DOHH2 (cell line): Measurements from ENCODE around the gene FYB1.

Source experiments
- H3F3A ChIP-seq: fragments of 200-600 bp; sonication (generic), shearing (Covaris generic); 2 replicates; pipeline ENCODE4 v1.6.0; 2016; ENCODE audit warnings: antibody characterized with exemption, mild to moderate bottlenecking; ENCODE audit not compliant: control insufficient read depth, insufficient read depth
- H3K27ac ChIP-seq: fragments of 200-600 bp; sonication (generic); 2 replicates; pipeline ENCODE4 v1.5.1; 2014; ENCODE audit warnings: low read depth, mild to moderate bottlenecking, low read length, moderate library complexity
- H3K27me3 ChIP-seq: fragments of 200-600 bp; sonication (generic); 2 replicates; pipeline ENCODE4 v1.6.1; 2014; ENCODE audit warnings: mild to moderate bottlenecking, low read length, mixed read lengths; ENCODE audit not compliant: control insufficient read depth
- H3K36me3 ChIP-seq: fragments of 200-600 bp; sonication (generic); 2 replicates; pipeline ENCODE4 v1.6.1; 2014; ENCODE audit warnings: mild to moderate bottlenecking, low read length, moderate library complexity, mixed read lengths; ENCODE audit not compliant: control insufficient read depth
- H3K4me1 ChIP-seq: fragments of 200-600 bp; sonication (generic); 2 replicates; pipeline ENCODE4 v1.6.1; 2014; ENCODE audit warnings: mild to moderate bottlenecking, low read length, mixed read lengths; ENCODE audit not compliant: control insufficient read depth
- H3K4me2 ChIP-seq: fragments of 200-600 bp; sonication (generic); 2 replicates; pipeline ENCODE4 v1.6.0; 2014; ENCODE audit warnings: mild to moderate bottlenecking, low read length, moderate library complexity
- H3K4me3 ChIP-seq: fragments of 200-600 bp; sonication (generic); 2 replicates; pipeline ENCODE4 v1.5.1; 2014; ENCODE audit warnings: mild to moderate bottlenecking, low read length, mixed read lengths
- H3K79me2 ChIP-seq: fragments of 200-600 bp; sonication (generic); 2 replicates; pipeline ENCODE4 v1.6.1; 2014; ENCODE audit warnings: mild to moderate bottlenecking, low read length, mixed read lengths; ENCODE audit not compliant: control insufficient read depth
- H3K9me2 ChIP-seq: fragments of 200-600 bp; sonication (generic); replicated peaks from 2 replicates; pipeline ENCODE4 v1.6.1; 2014; ENCODE audit warnings: mild to moderate bottlenecking, low read length, mixed read lengths; ENCODE audit not compliant: control insufficient read depth
- H3K9me3 ChIP-seq: fragments of 200-600 bp; sonication (generic); 2 replicates; pipeline ENCODE4 v1.6.1; 2014; ENCODE audit warnings: antibody characterized with exemption, low read length, mixed read lengths; ENCODE audit not compliant: control insufficient read depth, insufficient read depth
- H4K20me1 ChIP-seq: fragments of 200-600 bp; sonication (generic); 2 replicates; pipeline ENCODE4 v1.6.0; 2014; ENCODE audit warnings: low read depth, mild to moderate bottlenecking, antibody characterized with exemption, low read length, moderate library complexity; ENCODE audit not compliant: control insufficient read depth, insufficient read depth
- EZH2phosphoT487 ChIP-seq: fragments of 200-600 bp; sonication (generic); IDR thresholded peaks from 2 replicates; pipeline ENCODE4 v1.6.1; 2017; ENCODE audit warnings: borderline replicate concordance, mild to moderate bottlenecking, antibody characterized with exemption, low read length, moderate library complexity, mixed read lengths
- TF ChIP-seq, protein P1 (sequence below): fragments of 200-600 bp; sonication (generic); IDR thresholded peaks from one replicate; pipeline ENCODE4 v1.5.1; 2014; ENCODE audit warnings: antibody characterized with exemption, mild to moderate bottlenecking, low read depth, low read length; ENCODE audit not compliant: poor library complexity, severe bottlenecking

Gene FYB1

DNA sequence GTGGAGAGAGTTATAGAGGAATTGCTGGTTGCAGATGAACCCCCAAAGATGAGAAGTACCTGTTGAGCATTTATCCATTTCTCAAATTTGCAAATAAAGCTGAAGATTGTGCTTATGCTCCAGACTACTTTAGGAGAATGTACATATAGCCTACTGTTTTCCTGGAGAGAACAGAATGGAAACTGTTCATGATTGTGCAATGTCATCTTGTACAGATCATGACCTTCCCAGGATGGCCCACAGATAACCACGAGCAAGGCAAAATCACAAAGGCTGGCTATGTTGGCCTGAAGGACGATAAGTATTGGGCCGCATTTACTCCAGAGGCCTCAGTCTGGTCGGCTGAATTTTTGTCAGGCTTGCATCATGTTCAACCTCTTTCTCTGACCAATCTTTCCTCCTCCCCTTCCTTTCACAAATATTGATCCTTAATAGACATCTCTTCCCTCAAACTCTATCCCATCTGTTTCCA lies 116.6 kb downstream of the FYB1 start:
- no peaks in the 10 kb centered on the region for H4K20me1 ChIP-seq
- H3K27ac ChIP-seq, result no peak overlapping the region

DNA sequence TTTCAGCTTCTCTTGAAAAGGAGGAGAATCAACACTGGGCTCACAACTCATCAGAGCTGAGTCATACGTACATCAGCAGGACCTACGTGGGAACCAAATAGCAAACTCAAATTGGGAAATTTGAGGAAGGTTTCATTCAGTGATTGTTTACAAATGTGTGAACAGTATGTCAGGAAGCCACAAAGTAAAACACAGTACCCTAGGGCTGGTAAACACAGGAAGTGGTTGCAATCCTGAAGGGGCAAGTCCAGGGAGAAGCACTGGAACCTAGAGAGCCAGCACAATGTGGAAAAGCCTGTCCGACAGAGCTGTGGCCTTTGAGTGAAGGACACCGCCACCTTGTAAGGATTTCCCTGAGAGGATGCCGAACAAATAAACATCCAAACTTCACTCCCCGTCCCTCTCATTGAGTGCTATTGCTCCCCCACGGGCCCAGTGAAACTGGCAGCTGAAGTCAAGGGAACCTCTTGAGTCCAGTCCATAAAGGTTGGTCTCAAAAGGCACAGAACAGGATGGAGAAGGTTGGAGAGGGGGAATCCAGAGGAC lies 118.4 kb downstream of the FYB1 start:
- Histone ChIP-seq H3K27me3 (peaks cover 9% of the 10 kb centered on the region), H3K4me2 (no peak overlapping the region), H3F3A (no peaks in the 10 kb centered on the region), H3K4me1 (no peaks in the 10 kb centered on the region), H3K36me3 (no peaks in the 10 kb centered on the region), H3K9me2 (no peaks in the 10 kb centered on the region), H3K27ac (no peak overlapping the region), H4K20me1 (no peaks in the 10 kb centered on the region), H3K9me3 (no peaks in the 10 kb centered on the region), H3K79me2 (no peaks in the 10 kb centered on the region), H3K4me3 (no peak overlapping the region)
- TF ChIP-seq, protein P1, sequence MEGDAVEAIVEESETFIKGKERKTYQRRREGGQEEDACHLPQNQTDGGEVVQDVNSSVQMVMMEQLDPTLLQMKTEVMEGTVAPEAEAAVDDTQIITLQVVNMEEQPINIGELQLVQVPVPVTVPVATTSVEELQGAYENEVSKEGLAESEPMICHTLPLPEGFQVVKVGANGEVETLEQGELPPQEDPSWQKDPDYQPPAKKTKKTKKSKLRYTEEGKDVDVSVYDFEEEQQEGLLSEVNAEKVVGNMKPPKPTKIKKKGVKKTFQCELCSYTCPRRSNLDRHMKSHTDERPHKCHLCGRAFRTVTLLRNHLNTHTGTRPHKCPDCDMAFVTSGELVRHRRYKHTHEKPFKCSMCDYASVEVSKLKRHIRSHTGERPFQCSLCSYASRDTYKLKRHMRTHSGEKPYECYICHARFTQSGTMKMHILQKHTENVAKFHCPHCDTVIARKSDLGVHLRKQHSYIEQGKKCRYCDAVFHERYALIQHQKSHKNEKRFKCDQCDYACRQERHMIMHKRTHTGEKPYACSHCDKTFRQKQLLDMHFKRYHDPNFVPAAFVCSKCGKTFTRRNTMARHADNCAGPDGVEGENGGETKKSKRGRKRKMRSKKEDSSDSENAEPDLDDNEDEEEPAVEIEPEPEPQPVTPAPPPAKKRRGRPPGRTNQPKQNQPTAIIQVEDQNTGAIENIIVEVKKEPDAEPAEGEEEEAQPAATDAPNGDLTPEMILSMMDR, result no peak
- no peak for TF ChIP-seq EZH2phosphoT487

More for the DNA sequence above, 116.6 kb downstream of the FYB1 start:
- H3K9me2 ChIP-seq, result no peaks in the 10 kb centered on the region
- H3K36me3 ChIP-seq, result no peaks in the 10 kb centered on the region
- TF ChIP-seq, protein P1, result no peak
- TF ChIP-seq EZH2phosphoT487, result no peak
- no peaks in the 10 kb centered on the region for H3F3A ChIP-seq
- no peaks in the 10 kb centered on the region for H3K79me2 ChIP-seq
- peaks cover 11% of the 10 kb centered on the region for H3K27me3 ChIP-seq
- H3K4me2 ChIP-seq, result no peak overlapping the region
- H3K4me3 ChIP-seq, result no peak overlapping the region
- H3K4me1 ChIP-seq, result no peaks in the 10 kb centered on the region
- no peaks in the 10 kb centered on the region for H3K9me3 ChIP-seq

DNA sequence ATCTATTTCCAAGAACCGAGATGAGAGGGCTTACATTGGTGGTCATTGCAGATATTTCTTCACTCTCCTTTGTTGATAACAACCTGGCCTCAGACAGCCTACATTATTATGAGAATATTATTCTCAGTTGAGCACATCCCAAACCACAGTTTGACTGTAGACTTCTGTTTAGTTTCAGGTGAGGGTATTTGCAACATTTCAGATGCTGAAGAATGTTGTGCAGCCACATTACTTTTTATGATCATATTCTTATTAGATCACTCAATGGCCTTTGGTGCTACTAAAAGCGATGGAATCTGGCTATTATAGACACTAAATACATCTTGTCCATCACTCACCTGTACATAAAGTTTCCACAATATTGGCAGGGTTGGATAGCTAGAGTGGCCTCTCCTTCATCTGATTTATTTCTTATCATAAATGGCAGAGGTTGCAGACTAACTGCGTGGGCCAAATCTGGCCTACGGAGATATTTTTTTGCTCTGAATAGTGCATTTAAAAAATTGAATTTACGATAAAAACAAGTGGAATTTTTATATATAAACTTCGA lies 119.0 kb downstream of the FYB1 start:
- Histone ChIP-seq H3K9me2 (no peaks in the 10 kb centered on the region), H3K4me1 (no peaks in the 10 kb centered on the region), H3K27me3 (peaks cover 9% of the 10 kb centered on the region), H3K79me2 (no peaks in the 10 kb centered on the region), H3F3A (no peaks in the 10 kb centered on the region), H3K27ac (no peak overlapping the region), H3K4me2 (no peak overlapping the region), H4K20me1 (no peaks in the 10 kb centered on the region), H3K4me3 (no peak overlapping the region), H3K9me3 (no peaks in the 10 kb centered on the region), H3K36me3 (no peaks in the 10 kb centered on the region)
- TF ChIP-seq, protein P1, result no peak
- TF ChIP-seq EZH2phosphoT487, result no peak
